Prostate gland (tissue), 2 donors: Measurements from ENCODE around the gene KRT75.

Source experiments
- CTCF ChIP-seq, 4 experiments: fragments of 200-600 bp in 2 of 4; fragments of 450-650 bp in 2 of 4; sonication (generic) in 2 of 4; IDR thresholded peaks; 1 replicate in 3 of 4; 2 replicates in 1 of 4; pipeline ENCODE4 v1.5.1; 2016 to 2019; ENCODE audit warnings: antibody characterized with exemption in 4 of 4, mild to moderate bottlenecking in 2 of 4, moderate library complexity in 2 of 4
- POLR2A ChIP-seq: fragments of 450-650 bp; IDR thresholded peaks from one replicate; pipeline ENCODE4 v1.6.1; 2016; ENCODE audit warnings: antibody characterized with exemption, mild to moderate bottlenecking
- POLR2AphosphoS5 ChIP-seq: sonication (generic); formaldehyde crosslinking; IDR thresholded peaks from one replicate; pipeline ENCODE4 v1.6.1; 2017; ENCODE audit warnings: antibody characterized with exemption

- TF ChIP-seq POLR2AphosphoS5: no peak
- TF ChIP-seq CTCF (IDR thresholded peaks at IDR 0.05): peak in 3 of 4 experiments; percentile 35 to 66 (median 60)
- TF ChIP-seq POLR2A: no peak
These were observed 43.2 kb downstream of the KRT75 start for GRCh38 chr12:52390739-52391617.
